ENCODE measurements around the gene TMEM229B.

TMEM229B gene

DNA sequence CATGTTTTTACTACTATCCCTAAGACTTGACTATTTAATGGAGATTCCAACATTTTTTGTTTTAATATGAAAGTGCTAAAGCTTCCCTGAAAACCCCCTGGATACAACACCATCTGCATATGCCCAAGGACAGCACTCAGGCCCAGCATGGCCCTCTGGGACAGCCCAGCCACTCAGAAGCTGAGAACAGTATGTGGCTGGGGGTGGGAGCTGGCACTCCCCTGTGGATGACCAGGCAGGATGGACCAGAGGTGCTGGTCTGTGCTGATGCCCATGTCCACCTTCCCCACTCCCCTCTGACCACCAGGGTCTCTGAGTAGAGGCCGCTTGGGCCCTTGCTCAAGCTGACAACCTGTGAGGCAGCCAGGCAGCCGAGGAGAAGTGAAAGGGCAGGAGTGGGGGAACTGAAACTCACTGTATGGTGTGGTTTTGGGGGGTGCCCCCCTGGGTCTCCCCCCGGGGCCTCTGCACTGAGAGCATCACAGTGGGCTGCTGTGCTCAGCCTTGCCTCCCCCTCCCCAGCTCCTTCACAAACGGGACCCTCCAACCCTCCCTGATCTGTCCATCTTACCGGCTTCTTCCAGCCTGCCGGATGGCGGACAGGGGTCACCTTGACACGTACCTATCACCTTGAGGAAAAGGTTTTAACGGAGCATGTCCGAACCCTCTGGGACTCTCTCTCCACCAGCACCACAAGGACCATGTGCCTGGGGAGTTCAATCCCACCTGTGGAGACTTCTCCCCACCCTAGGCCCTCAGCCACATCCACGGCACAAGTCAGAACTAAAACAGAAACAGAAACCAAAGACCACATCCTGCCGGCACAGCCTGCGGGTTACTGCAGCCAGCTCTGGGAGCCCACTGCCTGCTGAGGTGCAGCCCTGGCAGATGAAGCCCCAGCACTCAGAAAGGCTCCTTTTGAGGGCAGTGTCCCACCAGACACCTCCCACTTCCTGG is at the start of gene TMEM229B:
TSS of gene TMEM229B (minus strand) at position 785 of the 957 bp plus-strand sequence. CDS start 14,798 bp downstream, outside the sequence.
- DNase-seq: no peak

DNA sequence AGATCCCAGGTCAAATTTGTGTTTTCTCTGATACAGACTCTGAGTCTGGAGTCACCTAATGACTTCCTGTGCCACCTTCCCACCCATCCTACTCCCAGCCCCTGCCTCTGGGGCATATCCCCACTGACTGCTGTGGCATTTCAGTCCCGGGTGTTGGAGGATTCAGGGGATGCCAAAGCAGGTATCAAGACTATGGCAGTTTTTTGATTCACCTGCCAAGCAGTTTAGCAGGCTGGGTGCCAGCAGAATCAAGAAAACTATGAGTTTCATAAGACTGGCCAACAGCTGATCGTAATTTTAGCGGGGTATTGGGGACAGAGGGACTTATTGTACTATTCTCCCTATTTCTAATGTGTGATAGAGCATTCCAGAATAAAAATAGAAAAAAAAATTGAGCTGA is 49.2 kb upstream of the TMEM229B start:
- DNase-seq: no peak

DNA sequence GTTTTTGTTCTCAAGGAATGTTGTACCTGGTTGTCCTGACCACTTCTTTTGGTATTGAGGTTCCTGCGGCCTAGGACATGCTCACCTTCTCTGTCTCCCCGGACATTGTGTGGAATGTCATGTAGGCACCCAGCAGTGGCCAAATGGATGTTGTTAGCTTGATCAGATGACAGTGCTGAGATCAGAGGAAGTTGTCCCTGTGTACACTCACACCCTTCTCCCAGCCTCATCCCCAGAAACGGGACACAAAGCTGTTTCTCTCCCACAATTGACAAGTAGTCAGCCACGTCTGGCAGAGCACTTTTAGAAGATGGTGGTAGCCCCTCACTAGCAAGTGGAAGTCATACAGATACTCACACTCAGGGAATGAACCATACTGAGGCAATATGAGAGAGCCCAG is 47.6 kb upstream of the TMEM229B start:
- no peak for DNase-seq

DNA sequence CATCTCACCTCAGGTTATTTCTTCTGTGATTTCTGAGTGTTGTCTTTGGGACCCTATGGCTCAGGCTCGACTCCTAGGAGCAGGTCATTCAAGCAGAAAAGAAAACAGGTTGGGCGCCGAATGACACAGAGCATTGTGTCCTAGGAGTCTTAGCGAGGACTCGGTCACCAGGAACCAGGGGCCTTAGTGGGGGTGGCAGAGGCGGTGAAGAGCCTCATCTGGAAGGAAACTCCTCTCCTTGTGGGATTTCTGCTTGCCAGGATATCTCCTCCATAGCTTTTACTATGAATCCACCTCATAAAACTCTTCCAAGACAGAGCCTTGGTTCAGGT is 45.2 kb upstream of the TMEM229B start:
- DNase-seq: no peak

DNA sequence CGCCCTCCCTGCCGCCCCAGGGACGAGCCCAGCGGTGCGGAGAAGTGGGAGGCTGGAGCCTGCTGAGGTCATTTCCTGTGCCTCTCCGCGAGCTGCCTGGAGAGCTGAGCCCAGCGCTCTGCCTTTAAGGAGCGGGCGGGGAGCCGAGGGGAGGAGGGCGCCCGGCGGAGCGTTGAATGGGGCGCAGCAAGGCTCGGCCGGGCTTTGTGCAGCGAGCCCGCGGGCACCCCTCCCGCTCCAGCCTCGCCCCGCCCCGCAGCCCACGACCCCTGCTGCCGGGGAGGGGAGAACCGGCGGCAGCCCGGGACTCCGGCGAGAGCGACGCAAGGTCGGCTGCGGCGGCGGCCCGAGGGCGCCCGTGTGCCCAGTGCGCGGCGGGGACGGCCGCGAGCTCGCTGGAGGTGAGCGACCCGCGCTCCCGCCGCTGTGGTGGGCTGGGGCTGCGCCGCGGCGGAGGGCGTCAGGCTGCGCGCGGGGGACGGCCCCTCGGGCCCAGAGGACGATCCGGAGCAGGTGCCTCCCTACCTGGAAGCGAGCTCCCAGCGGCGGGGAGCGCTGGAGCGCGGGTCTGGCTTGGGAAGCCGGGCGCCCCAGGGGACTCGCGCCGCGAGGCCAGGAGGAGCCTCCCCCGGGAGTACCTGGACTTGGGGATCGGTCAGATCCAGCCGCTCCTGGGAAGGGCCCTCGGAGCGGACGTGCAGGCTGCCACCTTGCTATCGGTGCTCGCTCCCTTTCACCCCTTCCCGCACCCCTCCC is 44.7 kb upstream of the TMEM229B start, which contains the start of gene PLEKHH1:
TSS of gene PLEKHH1 (plus strand) at position 293 of the 756 bp plus-strand sequence. CDS start 8,578 bp downstream, outside the sequence.
- peak; percentile 88 for DNase-seq

DNA sequence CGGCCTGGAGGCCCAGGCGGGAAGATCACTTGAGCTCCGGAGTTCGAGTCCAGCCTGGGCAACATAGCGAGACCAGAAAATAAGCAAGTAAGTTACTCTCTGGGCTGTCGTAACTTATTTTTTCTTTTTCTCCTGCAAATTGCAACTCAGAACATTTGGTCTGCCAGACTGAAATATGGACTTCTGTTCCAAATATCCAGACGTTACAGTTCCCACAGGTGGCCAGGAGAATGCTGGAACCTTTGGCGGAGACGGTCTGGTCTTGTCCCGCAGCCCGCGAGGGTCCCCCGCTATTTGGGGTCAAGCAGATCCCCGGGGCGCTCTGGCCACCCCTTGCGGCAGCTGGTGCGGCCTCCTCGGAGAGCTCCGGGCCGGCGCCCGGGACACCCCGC is 44.1 kb upstream of the TMEM229B start:
- no peak for DNase-seq

DNA sequence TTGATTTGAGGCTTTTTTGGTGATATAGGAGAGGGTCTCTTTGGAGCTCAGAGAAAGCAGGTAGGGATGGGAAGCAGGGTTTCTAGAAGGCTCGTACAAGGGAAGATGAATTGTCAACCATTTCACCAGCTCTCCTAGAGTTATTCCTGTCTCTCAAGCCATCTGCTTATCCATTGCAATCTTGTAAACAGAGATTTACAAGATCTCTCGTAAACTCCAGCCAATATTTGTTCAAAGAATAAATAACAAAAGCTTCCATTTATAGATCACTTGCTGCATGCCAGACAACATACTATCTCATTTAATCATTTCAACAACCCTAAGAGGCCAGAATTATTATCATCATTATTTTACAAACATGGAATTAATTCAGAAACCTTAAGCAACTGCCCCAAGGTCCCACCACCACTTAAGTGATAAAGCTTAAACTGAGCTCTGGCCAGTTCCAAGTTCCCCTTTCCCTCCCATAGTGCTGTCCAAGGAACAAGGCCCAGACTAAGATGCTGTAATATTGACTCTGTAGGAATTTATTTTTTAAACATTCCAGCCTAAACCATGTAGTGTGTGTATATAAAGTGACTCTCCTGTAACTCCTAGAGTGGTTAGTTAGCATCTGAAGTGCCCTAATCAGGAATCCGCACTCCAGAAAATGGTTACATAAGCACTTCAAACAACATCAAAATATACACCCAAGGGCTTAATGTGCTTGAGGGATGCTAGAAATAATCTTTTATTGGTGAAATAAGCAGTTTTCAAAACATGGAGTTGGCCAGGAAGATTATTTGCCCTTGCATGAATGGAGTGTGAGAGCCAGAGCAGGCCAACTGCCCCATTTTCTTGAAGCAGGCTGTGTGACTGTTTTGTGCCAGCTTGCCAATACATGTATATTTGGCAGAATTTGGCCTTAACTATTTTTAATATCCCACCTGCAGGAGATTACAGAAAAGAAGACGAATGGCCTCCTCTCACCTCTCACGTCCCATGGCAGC is 41.7 kb upstream of the TMEM229B start:
- no peak for DNase-seq

DNA sequence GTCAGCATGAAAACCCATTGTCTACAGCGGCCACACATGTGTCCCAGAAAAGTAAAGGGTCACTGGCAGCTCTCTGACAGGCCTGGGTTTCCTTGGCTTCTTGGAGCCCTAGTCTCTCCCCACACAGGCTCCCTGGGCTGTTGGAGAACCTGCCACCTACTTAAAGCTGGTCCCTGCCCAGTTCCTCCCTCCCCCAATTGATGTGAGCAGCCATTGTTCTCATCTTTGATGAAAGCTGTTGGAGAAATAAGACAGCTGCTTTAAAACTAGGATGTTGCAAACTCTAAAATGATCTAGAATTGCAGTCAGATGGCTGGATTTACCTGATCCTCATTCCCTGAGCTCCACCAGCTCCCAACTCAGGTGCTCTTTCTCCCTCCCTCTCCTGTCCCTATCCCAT is 39.8 kb upstream of the TMEM229B start:
- DNase-seq: no peak

DNA sequence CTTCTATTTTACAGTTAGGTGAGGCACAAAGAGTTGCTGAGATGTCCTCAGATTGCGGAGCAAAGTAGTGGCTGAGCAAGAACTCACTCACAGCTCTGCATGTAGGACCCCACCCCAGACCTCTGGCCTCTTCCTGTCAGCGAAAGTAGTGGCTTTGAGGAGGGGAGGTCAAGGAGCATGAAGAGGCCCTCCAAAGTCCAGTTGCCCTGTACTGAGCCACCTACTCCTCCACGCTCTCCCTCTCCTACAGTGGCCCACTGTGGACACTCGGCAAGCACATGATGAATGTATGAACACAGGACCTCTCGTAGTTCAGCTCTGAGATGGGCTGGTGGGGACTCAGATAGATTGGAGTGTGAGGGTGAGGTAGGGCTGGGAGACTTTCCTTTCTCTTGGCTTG is 39.2 kb upstream of the TMEM229B start:
- DNase-seq: no peak

DNA sequence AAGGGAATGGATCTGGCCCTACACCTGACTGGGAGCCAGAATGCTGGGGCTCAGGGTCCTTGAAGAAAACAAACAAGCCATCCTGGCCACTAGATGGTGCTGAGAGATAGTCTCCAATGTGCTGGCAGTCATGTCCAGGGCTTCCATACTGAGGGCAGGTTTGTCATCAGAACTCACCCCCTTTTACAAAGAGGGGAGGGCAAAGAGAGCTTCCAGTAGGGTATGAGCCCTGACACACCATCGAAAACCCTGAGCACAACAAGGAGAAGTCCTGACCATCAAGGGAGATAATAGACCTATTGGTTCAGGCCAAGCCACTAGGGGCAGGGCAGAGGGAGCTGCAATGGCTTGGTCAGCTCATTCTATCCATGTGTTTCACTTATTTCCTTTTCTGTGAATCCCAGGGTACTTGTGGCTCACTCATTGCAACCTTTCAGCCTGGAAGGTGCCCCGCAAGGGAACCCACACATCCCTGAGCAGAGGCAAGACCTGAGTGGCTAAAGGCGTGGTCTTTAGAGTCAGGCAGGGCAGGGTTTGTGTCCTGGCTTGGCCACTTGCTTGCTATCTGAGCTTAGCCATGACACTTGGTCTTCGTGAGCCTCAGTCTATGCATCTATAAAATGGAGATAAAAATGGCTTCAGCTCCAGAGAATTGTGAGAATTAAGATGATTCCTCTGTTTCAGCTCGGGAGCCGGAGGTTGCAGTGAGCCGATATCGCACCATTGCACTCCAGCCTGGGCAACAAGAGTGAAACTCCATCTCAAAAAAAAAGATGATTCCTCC is 38.3 kb upstream of the TMEM229B start:
- peak; percentile 71 for DNase-seq

DNA sequence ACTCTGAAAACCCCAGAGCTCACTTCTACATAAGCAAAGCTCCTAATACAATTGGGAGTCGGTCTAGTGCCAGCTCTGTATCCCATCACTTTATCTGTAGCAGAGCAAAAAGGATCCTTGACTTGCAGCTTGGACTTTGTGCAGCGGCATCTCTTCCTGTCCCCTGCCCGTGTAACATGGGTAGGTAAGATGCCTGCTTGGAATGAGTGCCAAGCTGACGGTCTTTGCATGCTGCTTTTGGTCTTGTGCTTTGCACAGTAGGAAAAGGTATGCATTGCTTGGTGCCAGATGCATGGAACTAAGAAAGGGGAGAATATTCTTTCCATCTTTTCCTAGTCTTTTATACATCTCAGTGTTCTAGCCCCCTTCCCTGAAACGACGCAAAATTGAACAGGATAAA is 37.7 kb upstream of the TMEM229B start:
- no peak for DNase-seq

DNA sequence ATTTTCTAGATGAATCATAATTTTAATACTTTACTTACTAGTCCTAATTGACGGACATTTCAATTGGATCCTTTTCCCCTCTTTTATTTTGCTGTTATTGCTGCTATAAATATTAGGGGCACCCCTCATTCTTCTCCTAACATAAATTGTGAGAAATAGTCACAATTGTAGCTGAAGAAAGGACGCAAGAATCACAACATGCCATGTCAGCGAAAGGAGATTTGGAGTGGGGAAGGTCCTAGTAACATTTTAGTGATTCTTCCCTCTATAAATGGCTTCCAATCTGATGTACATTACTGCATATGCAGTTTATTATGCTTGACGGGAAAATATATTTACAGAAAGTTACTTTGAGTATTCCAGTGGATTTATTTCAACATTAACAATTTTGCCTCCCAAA is 36.9 kb upstream of the TMEM229B start:
- DNase-seq: no peak

DNA sequence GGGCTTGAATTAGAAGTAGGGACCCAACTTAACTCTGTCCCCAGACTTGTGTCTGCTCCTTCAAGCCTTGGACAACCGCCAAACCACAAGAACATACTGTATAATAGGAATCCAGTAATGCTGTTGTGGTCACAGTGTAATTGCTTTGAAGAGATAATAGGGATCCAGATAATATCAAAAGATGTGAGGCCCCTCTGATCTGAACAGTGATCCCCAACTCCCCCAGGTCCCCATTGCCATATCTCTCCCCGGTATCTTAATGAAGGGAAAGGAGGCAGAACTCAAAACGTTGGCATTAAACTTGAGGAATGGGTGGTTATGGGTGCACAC is 36.1 kb upstream of the TMEM229B start:
- no peak for DNase-seq

DNA sequence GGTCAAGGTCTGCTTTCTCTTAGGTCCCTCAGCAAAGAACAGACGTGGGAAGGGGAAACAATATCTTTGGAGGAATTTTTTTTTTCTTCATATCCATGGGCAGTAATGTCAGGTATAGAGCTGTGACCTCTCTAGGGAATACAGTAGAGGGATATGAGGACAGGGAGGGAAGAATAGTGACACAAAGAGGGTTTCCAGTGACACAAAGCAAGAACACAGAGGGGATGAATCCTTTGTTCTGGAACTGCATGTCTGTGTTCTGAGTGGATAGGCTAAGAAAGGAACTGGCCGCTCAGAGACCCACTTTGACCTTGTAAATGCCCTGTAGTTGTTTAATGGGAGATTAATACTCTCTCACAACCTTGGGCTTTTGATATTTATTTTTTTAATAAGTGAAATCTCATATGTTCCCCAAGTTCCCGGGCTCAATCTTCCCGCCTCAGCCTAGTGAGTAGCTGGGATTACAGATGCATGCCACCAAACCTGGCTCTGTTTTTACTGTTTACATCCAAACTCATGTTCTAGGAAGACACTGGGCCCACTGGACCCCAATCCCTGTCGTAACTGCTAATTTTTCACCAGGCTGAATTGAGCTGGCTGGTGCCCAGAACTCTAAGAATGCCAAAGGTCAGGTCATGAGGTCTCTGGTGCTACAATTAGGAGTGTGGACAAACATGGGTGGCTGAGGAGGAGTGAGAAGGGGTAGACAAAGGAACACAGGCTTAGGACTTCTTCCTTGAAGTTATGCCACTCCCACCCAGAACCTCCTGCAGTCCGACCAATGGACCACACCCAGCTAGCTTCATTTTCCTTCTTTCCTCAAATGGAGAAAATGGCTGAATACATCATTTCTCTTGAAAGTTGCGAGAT is 35.5 kb upstream of the TMEM229B start:
- no peak for DNase-seq

DNA sequence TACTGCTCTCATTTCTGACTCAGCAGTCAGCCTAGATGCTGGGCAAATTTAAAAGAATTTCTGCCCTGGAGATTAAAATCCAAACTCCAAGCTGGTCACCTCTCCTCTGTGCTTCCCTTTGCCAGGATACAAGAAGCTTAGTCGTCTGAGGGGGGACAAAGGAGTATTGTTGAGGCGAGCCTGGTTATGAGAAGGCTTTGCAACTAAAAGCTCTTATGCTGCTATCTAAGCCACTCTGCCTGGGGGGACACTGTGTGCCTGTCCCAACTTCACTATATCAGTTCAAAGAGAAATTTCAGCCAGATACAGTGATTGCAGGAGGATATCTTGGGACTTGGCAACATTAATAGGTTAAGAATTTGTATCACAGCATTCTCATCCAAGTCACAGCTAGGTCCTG is 33.7 kb upstream of the TMEM229B start:
- DNase-seq: no peak

DNA sequence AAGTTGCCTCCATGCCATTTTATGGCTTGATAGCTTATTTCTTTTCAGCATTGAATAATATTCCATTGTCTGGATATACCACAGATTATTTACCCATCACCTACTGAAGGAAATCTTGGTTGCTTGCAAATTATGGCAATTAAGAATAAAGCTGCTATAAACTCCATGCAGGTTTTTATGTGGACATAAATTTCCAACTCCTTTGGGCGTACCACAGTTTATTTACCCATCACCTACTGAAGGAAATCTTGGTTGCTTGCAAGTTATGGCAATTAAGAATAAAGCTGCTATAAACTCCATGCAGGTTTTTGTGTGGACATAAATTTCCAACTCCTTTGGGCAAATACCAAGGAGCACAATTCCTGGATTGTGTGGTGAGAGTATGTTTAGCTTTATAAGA is 32.0 kb upstream of the TMEM229B start:
- no peak for DNase-seq

DNA sequence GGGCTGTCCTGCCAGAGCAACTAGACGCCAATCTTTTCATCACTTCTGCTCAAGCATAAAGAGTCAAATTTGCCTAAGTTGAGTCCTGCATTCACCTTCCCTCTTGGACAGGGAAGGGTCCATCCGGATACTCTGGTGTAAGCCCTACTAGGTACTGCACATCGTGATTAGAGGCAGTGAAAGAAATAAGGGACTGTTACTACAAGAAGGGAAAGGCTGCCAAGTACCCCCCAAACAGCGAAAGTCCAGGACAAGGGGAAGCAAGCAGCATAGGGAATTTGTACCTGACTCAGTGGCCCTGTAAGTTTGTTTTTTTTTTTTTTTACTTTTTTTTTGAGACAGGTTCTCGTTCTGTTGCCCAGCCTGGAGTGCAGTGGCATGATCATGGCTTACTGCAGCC is 30.9 kb upstream of the TMEM229B start:
- no peak for DNase-seq

DNA sequence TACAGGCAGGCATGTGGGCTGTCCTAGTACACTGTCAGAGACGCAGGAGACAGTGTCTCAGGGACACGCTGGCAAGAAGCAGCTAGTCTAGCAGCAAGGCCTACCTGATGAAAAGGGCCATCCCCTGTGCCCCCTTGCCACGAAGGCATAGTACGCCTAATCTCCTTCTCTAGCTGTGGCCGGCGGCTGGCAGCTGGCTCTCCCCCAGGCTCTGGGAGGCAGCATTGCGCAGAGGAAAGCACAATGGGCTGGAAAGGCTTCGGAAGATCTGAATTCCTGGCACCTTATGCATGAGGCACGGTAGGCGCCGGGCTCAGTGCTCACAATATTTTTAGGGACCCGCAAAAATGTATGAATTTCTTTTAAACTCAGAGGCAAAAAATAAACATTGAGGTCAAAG is 28.6 kb upstream of the TMEM229B start:
- DNase-seq: peak; percentile 37

DNA sequence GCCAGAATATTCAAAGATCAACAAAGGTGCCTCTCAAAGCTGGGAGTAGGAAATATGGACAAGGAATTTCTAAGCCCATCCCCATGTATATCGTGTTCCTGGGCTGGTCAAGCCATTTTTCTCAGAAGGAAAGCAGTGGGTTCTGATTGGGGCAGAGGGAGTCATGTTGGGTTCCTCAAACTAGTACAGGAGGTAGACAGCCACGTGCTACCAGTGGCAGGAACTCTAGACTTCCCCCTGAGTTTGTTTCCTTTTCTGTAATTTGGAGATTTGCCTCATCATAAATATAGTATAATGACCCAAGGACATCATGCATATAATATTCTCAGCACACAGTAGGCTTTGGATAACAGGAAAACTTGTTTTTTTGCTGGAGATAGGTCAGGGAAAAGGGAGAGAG is 28.2 kb upstream of the TMEM229B start:
- no peak for DNase-seq

DNA sequence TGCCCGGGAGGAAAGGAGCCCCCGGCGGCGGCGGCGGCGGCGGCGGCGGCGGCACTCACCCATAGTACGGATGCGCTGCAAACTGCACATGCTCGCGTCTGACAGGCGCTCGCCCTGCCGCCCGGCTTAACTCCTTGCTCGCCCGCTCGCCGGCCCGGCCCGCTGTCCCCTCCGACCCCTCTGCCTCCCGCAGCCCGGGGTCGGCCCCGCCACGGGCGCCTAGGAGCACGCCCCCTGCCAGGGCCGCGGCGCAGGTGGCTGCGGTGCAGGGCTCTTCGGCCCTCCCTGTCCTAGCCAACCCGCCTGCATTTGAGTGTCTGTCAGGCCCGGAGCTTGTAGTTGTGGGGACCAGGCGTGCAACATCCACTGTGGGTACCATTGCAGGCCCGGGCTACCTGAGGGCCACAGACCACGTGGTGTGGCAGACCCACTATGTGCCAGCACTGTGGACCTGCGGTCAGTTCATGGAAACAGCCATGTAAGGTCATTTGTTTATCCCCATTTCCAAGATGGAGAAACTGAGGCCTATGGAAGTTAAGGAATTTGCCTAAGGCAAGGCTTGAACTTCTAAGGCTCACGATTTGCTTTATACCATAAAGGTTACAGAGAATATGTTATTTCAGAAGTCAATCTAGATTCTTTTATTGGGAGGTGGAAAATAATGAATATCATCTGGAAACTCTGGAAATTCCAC is 27.0 kb upstream of the TMEM229B start:
- peak; percentile 25 for DNase-seq

Measured in retina (tissue), 1 donor.